D721Med (cell line): ENCODE data around the gene FAM81A.
A peak's percentile ranks its signal among the peaks of the same experiment; 100 is the strongest.
"Not testable (repeated sequence)": the region's sequence is repeated elsewhere in the genome, so short reads cannot be mapped to it uniquely, and the experiment has no call there.

Experiments used
- DNase-seq: peaks from one replicate; pipeline ENCODE4 v3.0.0; 2011; ENCODE audit warnings: low spot score; ENCODE audit not compliant: insufficient read length
- FAIRE-seq: peaks from 2 replicates; lab custom pipeline; 2011; peaks lifted over from hg19 to GRCh38; lab: Jason Lieb, UNC
- CTCF ChIP-seq: IDR thresholded peaks from 2 replicates; pipeline ENCODE4 v1.5.1; 2012; ENCODE audit warnings: mild to moderate bottlenecking, control low read depth; ENCODE audit not compliant: insufficient read depth; ENCODE audit errors: missing control alignments

FAM81A gene

GRCh38 chr15:59485036-59485435 is 47.0 kb downstream of the FAM81A start:
- no peak for DNase-seq
- no peak for TF ChIP-seq CTCF
- no peak for FAIRE-seq

DNA sequence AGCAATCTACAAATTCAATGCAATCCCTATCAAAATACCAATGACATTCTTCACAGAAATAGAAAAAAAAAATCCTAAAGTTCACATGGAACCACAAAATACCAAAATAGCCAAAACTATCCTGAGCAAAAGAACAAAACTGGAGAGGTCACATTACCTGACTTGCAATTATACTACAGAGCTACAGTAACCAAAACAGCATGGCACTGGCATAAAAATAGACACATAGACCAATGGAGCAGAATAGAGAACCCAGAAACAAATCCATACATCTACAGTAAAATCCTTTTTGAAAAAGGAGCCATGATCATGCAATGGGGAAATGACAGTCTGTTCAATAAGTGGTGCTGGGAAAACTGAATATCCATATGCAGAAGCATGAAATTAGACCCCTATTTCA is 51.5 kb downstream of the FAM81A start:
- DNase-seq, FAIRE-seq: not testable (repeated sequence)

DNA sequence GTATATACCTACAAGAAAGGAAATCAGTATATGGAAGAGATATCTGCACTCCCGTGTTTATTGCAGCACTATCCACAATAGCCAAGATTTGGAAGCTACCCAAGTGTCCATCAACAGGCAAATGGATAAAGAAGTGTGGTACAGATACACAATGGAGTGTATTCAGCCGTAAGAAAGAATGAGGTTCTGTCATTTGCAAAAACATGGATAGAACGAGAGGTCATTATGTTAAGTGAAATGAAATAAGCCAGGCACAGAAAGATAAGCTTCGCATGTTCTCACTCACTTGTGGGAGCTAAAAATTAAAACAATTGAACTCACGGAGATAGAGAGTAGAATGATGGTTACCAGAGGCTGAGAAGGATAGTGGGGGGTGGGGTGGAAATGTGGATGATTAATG is 53.1 kb downstream of the FAM81A start:
- no peak for DNase-seq
- TF ChIP-seq CTCF = no peak
- no peak for FAIRE-seq

GRCh38 chr15:59492389-59493377 is 54.7 kb downstream of the FAM81A start:
- FAIRE-seq (no peak), DNase-seq (no peak)
- TF ChIP-seq CTCF = peak; percentile 95

- peak; percentile 59 for TF ChIP-seq CTCF
- no peak for FAIRE-seq
Measured at GRCh38 chr15:59501597-59501996, 63.6 kb downstream of the FAM81A start.

GRCh38 chr15:59515190-59515589 is 77.2 kb downstream of the FAM81A start:
- TF ChIP-seq CTCF = no peak
- FAIRE-seq (no peak), DNase-seq (no peak)

More at GRCh38 chr15:59501597-59501996, 63.6 kb downstream of the FAM81A start:
- DNase-seq = no peak

DNA sequence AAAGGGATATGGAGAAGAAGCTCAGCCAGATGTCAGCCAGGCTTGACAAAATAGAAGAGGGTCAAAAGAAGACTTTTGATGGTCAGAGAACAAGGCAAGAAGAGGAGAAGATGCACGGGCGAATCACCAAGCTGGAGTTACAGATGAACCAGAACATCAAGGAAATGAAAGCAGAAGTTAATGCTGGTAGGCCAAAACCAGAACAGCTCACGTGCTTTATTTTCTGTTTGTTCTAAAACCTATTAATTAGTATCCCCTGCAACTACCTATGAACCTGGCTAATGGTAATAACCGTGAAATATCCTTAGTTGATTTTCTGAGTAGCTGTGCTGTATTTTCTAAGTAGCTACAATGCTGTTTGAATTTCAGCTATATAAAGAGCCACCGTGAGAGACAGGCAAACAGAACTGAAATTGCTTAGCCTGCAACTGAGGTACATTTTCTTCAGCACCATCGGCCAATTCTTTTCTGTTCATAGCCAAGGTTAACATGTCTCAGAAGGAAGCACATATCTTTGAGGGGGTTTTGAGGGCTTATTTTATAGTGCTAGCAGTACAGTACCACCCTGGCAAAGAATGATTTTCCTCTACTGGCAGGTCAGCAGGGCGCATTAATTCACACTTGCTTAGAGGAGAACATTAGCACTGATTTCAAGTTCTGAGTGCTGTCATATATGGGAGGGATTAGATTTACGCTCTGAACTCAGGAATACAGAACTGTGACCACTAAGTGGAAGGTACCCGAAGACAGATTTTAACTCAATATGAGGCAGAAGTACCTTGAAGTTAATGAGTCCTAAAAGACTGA is 78.9 kb downstream of the FAM81A start:
- DNase-seq (no peak), FAIRE-seq (no peak)
- TF ChIP-seq CTCF = no peak
